Trophoblast cell (in vitro differentiated cells and primary cell): ENCODE measurements around the gene VWF.
"Not testable (repeated sequence)": the region's sequence is repeated elsewhere in the genome, so short reads cannot be mapped to it uniquely, and the experiment has no call there.

ENCODE experiments used
- DNase-seq, 2 donors: peaks; one replicate each; pipeline ENCODE4 v3.0.0-alpha.2; 2016
- H2AFZ ChIP-seq: 2 replicates; pipeline ENCODE4 v1.6.1; 2013; ENCODE audit warnings: low read length, moderate library complexity, mild to moderate bottlenecking; ENCODE audit not compliant: insufficient read depth, poor library complexity
- H2AK5ac ChIP-seq: 2 replicates; pipeline ENCODE4 v1.6.1; 2013; ENCODE audit warnings: mild to moderate bottlenecking, low read length
- H2BK120ac ChIP-seq: 2 replicates; pipeline ENCODE4 v1.6.1; 2013; ENCODE audit warnings: low read length, mild to moderate bottlenecking, moderate library complexity; ENCODE audit not compliant: insufficient read depth, poor library complexity
- H2BK12ac ChIP-seq: 2 replicates; pipeline ENCODE4 v1.6.1; 2013; ENCODE audit warnings: mild to moderate bottlenecking, low read length, moderate library complexity
- H2BK5ac ChIP-seq: 2 replicates; pipeline ENCODE4 v1.6.1; 2013; ENCODE audit warnings: low read length, low read depth, moderate library complexity, mild to moderate bottlenecking; ENCODE audit not compliant: poor library complexity
- H3K14ac ChIP-seq: 2 replicates; pipeline ENCODE4 v1.6.1; 2013; ENCODE audit warnings: mild to moderate bottlenecking, low read length
- H3K18ac ChIP-seq: 2 replicates; pipeline ENCODE4 v1.6.1; 2013; ENCODE audit warnings: mild to moderate bottlenecking, low read length
- H3K23ac ChIP-seq: 2 replicates; pipeline ENCODE4 v1.6.1; 2013; ENCODE audit warnings: low read length
- H3K27ac ChIP-seq: 2 replicates; pipeline ENCODE4 v1.5.1; 2013; ENCODE audit warnings: low read depth, mild to moderate bottlenecking, inconsistent platforms, low read length, moderate library complexity
- H3K27me3 ChIP-seq: 2 replicates; pipeline ENCODE4 v1.6.1; 2013; ENCODE audit warnings: inconsistent platforms, mild to moderate bottlenecking, low read length, moderate library complexity; ENCODE audit not compliant: insufficient read depth
- H3K36me3 ChIP-seq, 2 experiments: 1 replicate in 1 of 2; 2 replicates in 1 of 2; pipeline ENCODE4 v1.6.1; 2013; ENCODE audit warnings: low read length in 2 of 2, mild to moderate bottlenecking in 2 of 2, moderate library complexity in 1 of 2; ENCODE audit not compliant: insufficient read depth in 2 of 2, control insufficient read depth in 1 of 2
- H3K4ac ChIP-seq: 2 replicates; pipeline ENCODE4 v1.6.1; 2013; ENCODE audit warnings: low read depth, mild to moderate bottlenecking, low read length, moderate library complexity
- H3K4me1 ChIP-seq, 2 experiments: 1 replicate in 1 of 2; 2 replicates in 1 of 2; pipeline ENCODE4 v1.6.1; 2013; ENCODE audit warnings: low read length in 2 of 2, mild to moderate bottlenecking in 2 of 2, moderate library complexity in 1 of 2; ENCODE audit not compliant: insufficient read depth in 2 of 2, control insufficient read depth in 1 of 2
- H3K4me2 ChIP-seq: 2 replicates; pipeline ENCODE4 v1.6.1; 2013; ENCODE audit warnings: inconsistent platforms, mild to moderate bottlenecking, low read length, moderate library complexity
- H3K4me3 ChIP-seq: 2 replicates; pipeline ENCODE4 v1.5.1; 2013; ENCODE audit warnings: mild to moderate bottlenecking, low read depth, low read length, inconsistent platforms
- H3K79me1 ChIP-seq: one replicate; pipeline ENCODE4 v1.6.1; 2013; ENCODE audit warnings: low read length
- H3K79me2 ChIP-seq: 2 replicates; pipeline ENCODE4 v1.6.1; 2013; ENCODE audit warnings: low read length, mild to moderate bottlenecking; ENCODE audit not compliant: control insufficient read depth, insufficient read depth, poor library complexity
- H3K9ac ChIP-seq: 2 replicates; pipeline ENCODE4 v1.6.1; 2013; ENCODE audit warnings: mild to moderate bottlenecking, low read length
- H3K9me3 ChIP-seq: 2 replicates; pipeline ENCODE4 v1.6.1; 2013; ENCODE audit warnings: low read depth, mild to moderate bottlenecking, control low read depth, inconsistent platforms, low read length; ENCODE audit not compliant: insufficient read depth
- H4K12ac ChIP-seq: 2 replicates; pipeline ENCODE4 v1.6.1; 2013; ENCODE audit warnings: low read depth, mild to moderate bottlenecking, low read length, moderate library complexity
- H4K8ac ChIP-seq: 2 replicates; pipeline ENCODE4 v1.6.1; 2013; ENCODE audit warnings: low read depth, mild to moderate bottlenecking, low read length, moderate library complexity
- H4K91ac ChIP-seq: one replicate; pipeline ENCODE4 v1.6.1; 2013; ENCODE audit warnings: low read depth, mild to moderate bottlenecking, low read length, moderate library complexity
- WGBS: extraction: QIAGEN DNeasy Blood & Tissue Kit; methylation state at CpG from one replicate; pipeline ENCODE4 v1.1.7; 2013; ENCODE audit warnings: missing lambda C conversion rate; ENCODE audit not compliant: insufficient read length, insufficient coverage; ENCODE audit errors: extremely low coverage; 5-methylcytosine and 5-hydroxymethylcytosine counted together

Gene VWF

DNA sequence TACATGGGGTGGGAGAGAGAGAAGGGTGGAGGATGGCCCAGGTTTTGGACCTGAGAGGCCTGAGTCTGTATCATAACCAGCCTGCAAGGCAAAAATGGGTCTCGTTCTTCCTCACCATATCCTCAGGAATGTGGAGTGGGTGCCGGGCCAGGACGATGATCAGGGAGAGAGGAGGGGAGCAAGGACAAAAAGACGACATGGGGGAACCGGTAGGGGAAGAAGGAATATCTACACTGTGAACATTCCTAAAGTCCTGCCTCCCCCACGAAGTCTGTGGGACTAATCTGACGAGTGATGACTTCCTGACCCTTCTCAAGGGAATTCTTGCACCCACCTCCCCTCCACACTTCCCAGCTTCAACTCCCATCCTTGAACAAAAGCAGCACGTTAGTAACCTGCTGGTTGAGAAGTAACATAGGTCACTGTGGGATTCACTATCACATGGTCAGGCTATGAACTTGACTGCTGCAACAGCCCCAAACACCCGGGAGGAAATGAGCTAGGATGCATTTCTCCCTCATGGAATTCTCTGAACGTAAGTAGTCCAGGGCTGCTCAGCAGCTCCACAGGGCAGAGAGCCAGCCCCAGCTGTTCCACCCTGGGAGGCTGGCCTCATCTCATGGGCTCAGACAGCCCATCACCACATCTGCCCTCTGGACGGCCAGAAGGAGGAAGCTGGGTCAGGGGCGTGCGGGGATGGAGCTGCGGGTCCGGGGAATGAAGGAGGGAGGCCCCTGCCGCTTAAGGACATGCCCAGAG, 36.8 kb upstream of the VWF start:
- peaks cover 6 to 19% of the 10 kb centered on the region in 2 experiments for H3K4me1 ChIP-seq
- H2AK5ac ChIP-seq, result peak overlapping the region; percentile 14
- no CpG with 5 or more reads among the region's 16 CpGs for whole genome bisulfite sequencing

DNA sequence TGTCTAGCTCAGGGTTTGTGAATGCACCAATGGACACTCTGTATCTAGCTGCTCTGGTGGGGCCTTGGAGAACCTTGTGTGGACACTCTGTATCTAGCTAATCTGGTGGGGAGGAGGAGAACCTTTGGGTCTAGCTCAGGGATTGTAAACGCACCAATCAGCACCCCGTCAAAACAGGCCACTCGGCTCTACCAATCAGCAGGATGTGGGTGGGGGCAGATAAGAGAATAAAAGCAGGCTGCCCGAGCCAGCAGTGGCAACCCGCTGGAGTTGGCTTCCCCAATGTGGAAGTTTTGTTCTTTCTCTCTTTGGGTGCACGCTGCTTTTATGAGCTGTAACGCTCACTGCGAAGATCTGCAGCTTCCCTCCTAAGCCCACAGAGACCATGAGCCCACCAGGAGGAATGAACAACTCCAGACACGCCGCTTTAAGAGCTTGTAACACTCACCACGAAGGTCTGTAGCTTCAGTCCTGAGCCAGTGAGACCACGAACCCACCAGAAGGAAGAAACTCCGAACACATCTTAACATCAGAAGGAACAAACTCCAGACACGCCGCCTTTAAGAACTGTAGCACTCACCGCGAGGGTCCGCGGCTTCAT, 35.7 kb upstream of the VWF start:
- H3K79me2 ChIP-seq, H3K27ac ChIP-seq, H3K18ac ChIP-seq, H3K27me3 ChIP-seq, H3K4me3 ChIP-seq, H3K9me3 ChIP-seq, H2AFZ ChIP-seq, H4K8ac ChIP-seq, H4K12ac ChIP-seq, H3K4me2 ChIP-seq, H3K36me3 ChIP-seq, DNase-seq, H3K9ac ChIP-seq, H3K4ac ChIP-seq, H3K23ac ChIP-seq: not testable (repeated sequence)
- Histone ChIP-seq H4K91ac (peak overlapping the region; percentile 38), H3K79me1 (peaks cover 20% of the 10 kb centered on the region), H2BK5ac (peak overlapping the region; percentile 13), H3K14ac (peak overlapping the region; percentile 33), H2AK5ac (peak overlapping the region; percentile 50), H2BK12ac (peak overlapping the region; percentile 55), H2BK120ac (peak overlapping the region; percentile 77), H3K4me1 (peaks cover 7 to 20% of the 10 kb centered on the region in 2 experiments)
- no CpG with 5 or more reads among the region's 19 CpGs for WGBS

More for the DNA sequence above, 36.8 kb upstream of the VWF start:
- Histone ChIP-seq H3K4ac (no peak overlapping the region), H3K23ac (no peak overlapping the region), H3K79me2 (no peaks in the 10 kb centered on the region), H3K4me3 (no peak overlapping the region), H4K8ac (no peak overlapping the region), H3K9me3 (no peaks in the 10 kb centered on the region), H2BK12ac (peak overlapping the region; percentile 62), H4K12ac (no peak overlapping the region), H4K91ac (peak overlapping the region; percentile 57), H3K18ac (no peak overlapping the region), H2AFZ (no peak overlapping the region), H2BK5ac (no peak overlapping the region), H3K9ac (no peak overlapping the region), H2BK120ac (peak overlapping the region; percentile 77), H3K27me3 (no peaks in the 10 kb centered on the region), H3K79me1 (peaks cover 22% of the 10 kb centered on the region), H3K4me2 (no peak overlapping the region), H3K27ac (no peak overlapping the region), H3K36me3 (no peaks in the 10 kb centered on the region), H3K14ac (peak overlapping the region; percentile 61)
- DNase-seq, result no peak

- Histone ChIP-seq H4K91ac (peak overlapping the region; percentile 90), H4K8ac (peak overlapping the region; percentile 11), H2BK5ac (peak overlapping the region; percentile 68), H3K4ac (peak overlapping the region; percentile 42), H3K79me1 (peaks cover 23% of the 10 kb centered on the region), H2AK5ac (peak overlapping the region; percentile 35), H2BK12ac (peak overlapping the region; percentile 71), H3K27ac (peak overlapping the region; percentile 64), H3K4me1 (peaks cover 12 to 24% of the 10 kb centered on the region in 2 experiments), H3K18ac (peak overlapping the region; percentile 26), H3K14ac (peak overlapping the region; percentile 66), H2BK120ac (peak overlapping the region; percentile 57)
- not testable (repeated sequence) for H3K4me3 ChIP-seq, DNase-seq, H3K9ac ChIP-seq, H2AFZ ChIP-seq, H3K27me3 ChIP-seq, H3K23ac ChIP-seq, H3K36me3 ChIP-seq, H3K9me3 ChIP-seq, H4K12ac ChIP-seq, H3K4me2 ChIP-seq, H3K79me2 ChIP-seq
- whole genome bisulfite sequencing, result no CpG with 5 or more reads among the region's 50 CpGs
These were observed 34.9 kb upstream of the VWF start for GRCh38 chr12:6159166-6160011.

DNA sequence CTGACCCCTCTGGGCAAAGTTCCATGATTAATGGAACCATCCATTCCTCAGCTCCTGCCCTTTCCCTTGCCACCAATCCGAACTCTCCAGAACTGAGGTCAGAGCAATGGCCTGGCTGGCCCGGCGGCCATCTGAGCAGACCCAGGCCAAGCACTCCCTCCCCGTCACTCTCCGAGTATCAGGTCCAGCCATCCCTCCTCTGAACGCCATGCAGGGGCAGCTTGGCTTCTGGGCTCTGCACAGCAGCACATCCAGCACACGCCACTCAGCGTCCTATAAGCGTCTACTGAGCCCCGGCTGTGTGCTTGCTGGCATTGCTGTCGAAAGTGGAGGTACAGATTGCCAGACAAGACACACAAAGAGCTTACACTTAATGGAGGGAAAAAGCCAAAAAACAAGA, 34.3 kb upstream of the VWF start:
- peaks cover 23% of the 10 kb centered on the region for H3K79me1 ChIP-seq
- no peak for DNase-seq
- H2AFZ ChIP-seq, result no peak overlapping the region
- peak overlapping the region; percentile 18 for H2BK120ac ChIP-seq
- H3K9me3 ChIP-seq, result no peaks in the 10 kb centered on the region
- H3K23ac ChIP-seq, result no peak overlapping the region
- peak overlapping the region; percentile 68 for H2BK5ac ChIP-seq
- H3K14ac ChIP-seq, result peak overlapping the region; percentile 28
- no peaks in the 10 kb centered on the region for H3K36me3 ChIP-seq
- H4K12ac ChIP-seq, result no peak overlapping the region
- no peak overlapping the region for H3K4me3 ChIP-seq
- H3K27ac ChIP-seq, result peak overlapping the region; percentile 64
- no peaks in the 10 kb centered on the region for H3K79me2 ChIP-seq
- peak overlapping the region; percentile 8 for H4K8ac ChIP-seq
- H3K18ac ChIP-seq, result peak overlapping the region; percentile 4
- no CpG with 5 or more reads among the region's 11 CpGs for WGBS
- H3K4ac ChIP-seq, result peak overlapping the region; percentile 7
- no peaks in the 10 kb centered on the region for H3K27me3 ChIP-seq
- H3K9ac ChIP-seq, result no peak overlapping the region
- peak overlapping the region; percentile 34 for H2BK12ac ChIP-seq
- H3K4me1 ChIP-seq, result peaks cover 12 to 24% of the 10 kb centered on the region in 2 experiments
- H2AK5ac ChIP-seq, result peak overlapping the region; percentile 16
- peak overlapping the region; percentile 90 for H4K91ac ChIP-seq
- no peak overlapping the region for H3K4me2 ChIP-seq
